ENCODE data around the gene SRY.
"Not testable (repeated sequence)": the region's sequence is repeated elsewhere in the genome, so short reads cannot be mapped to it uniquely, and the experiment has no call there.

The SRY gene

GRCh38 chrY:2787600-2787999 is at the start of gene SRY:
Gene SRY, minus strand, starts transcription at chrY:2787682. Its CDS starts 79 bp downstream, at chrY:2787603.
- peak within 1 kb of the TSS in 3 of 7 experiments; percentile 13 to 27 (median 16) for H3K4me3 ChIP-seq

GRCh38 chrY:2837078-2837477 is 49.6 kb upstream of the SRY start:
- no peak overlapping the region for H3K4me3 ChIP-seq
- H3K27ac ChIP-seq, result no peak overlapping the region

More at GRCh38 chrY:2787600-2787999, at the start of gene SRY:
- H3K27ac ChIP-seq, result no peak within 1 kb of the TSS

DNA sequence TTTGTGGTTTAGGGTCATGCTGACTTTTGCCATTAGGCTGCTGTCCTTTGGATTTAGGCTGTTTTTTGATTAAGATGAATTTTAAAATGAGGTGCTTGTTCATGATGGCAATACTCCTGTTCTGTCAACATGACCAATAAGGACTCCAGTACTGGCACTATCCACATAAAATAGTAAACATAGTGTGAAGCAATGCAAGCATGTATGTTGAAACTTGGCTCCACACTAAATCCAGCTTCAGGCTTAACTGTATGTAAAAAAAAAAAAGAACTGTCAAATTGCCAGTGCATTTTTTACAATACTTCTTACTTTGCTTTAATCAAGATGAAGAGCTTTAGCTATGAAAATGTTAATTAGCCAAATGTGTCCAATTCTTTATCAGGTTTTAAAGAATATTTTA is 47.7 kb upstream of the SRY start:
- H3K27ac ChIP-seq, result no peak overlapping the region
- no peak overlapping the region for H3K4me3 ChIP-seq

DNA sequence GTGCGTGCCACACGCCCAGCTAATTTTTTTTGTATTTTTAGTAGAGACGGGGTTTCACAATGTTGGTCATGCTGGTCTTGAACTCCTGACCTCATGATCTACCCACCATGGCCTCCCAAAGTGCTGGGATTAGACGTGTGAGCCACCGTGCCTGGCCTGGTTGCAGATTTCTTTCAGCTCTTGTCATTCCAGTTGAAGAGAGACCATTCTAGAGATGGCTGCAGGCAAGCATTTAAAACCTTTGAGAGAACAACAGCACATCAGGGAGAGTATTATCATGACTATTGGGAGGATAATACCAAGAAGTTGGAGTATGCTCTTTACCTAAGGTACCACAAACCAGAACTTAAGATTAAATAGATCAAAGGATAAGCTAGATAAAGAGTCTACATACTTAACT is 41.0 kb upstream of the SRY start:
- H3K4me3 ChIP-seq, result no peak overlapping the region
- H3K27ac ChIP-seq, result no peak overlapping the region

GRCh38 chrY:2824471-2824870 is 37.0 kb upstream of the SRY start:
- H3K4me3 ChIP-seq, result no peak overlapping the region
- no peak overlapping the region for H3K27ac ChIP-seq

GRCh38 chrY:2817146-2817896 is 29.8 kb upstream of the SRY start:
- H3K27ac ChIP-seq, H3K4me3 ChIP-seq: not testable (repeated sequence)

DNA sequence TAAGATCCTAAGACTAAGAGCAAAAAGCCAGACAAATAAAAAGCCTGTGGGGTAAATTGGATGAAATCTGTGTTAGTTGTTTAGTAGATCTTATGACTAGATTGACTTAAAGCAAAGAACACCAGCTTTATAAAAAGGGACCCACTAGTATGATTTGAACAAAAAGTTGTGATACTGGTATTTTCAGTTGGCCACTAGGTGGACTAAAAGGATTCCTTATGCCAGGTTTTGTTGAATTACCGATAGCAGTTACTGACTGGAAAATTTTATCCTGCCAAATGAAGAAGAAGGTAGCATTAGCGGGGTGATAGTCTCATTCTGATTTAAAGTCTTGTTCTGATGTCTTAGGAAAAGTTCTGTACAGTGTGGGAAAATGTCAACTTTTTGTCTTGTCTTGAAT is 12.8 kb upstream of the SRY start:
- no peak overlapping the region for H3K27ac ChIP-seq

GRCh38 chrY:2797991-2798390 is 10.5 kb upstream of the SRY start:
- no peak overlapping the region for H3K27ac ChIP-seq
- H3K4me3 ChIP-seq, result no peak overlapping the region

More for the DNA sequence above, 12.8 kb upstream of the SRY start:
- H3K4me3 ChIP-seq, result no peak overlapping the region

GRCh38 chrY:2796977-2797523 is 9.6 kb upstream of the SRY start:
- Histone ChIP-seq H3K27ac (no peak overlapping the region), H3K4me3 (no peak overlapping the region)

DNA sequence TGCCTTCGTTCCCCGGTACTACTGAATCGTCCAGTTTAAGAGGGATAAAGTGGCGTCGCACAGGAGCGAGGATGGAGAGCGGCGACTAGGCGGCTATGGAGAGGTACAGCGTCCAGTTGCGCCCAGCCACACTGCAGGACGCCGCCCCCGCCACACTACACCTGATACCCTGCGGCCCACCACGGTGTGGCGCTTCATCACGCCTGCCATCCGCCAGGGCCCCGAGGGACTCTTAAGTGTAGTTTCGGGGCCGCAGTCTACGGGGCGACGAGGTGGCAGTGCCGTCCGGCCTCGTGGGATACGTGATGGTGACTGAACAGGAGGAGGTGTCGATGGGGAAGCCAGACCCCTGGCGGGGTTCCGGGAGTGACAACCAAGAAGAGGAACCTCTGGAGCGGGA is 2.3 kb upstream of the SRY start:
- H3K27ac ChIP-seq, result no peak overlapping the region
- H3K4me3 ChIP-seq, result no peak overlapping the region

GRCh38 chrY:2786876-2787512 is 488 bp downstream of the SRY start:
- Histone ChIP-seq H3K4me3 (peak overlapping the region in 3 of 7 experiments; percentile 13 to 27 (median 16)), H3K27ac (no peak overlapping the region)

Measured in skin epidermis (tissue), 12 donors.